ENCODE data around the gene ZNF738.

- TF ChIP-seq CTCF (IDR thresholded peaks at IDR 0.05; ENCODE audit: low read depth, low read length) (no peak), EZH2phosphoT487 (IDR thresholded peaks at IDR 0.05; ENCODE audit: low read depth) (no peak)
These were observed 29.8 kb upstream of the ZNF738 start, which contains the start of gene ZNF708 for GRCh38 chr19:21328885-21329605.

All from OCI-LY3 (cell line).